ENCODE results near the gene PLEKHM3. TPM values are rescaled to one million over a fixed set of nuclear protein-coding genes. Genes with fewer than 3 reads are reported as not detected.

The PLEKHM3 gene
- total and polyA plus RNA-seq, 8 donors = 14.4 to 17.9 (median 16.0) TPM

- DNase-seq = no peak
- no peak for ATAC-seq
- TF ChIP-seq CTCF (IDR thresholded peaks at IDR 0.05) = no peak
- Histone ChIP-seq H3K4me3 (no peak overlapping the region), H3K36me3 (no peaks in the 10 kb centered on the region), H3K27ac (no peak overlapping the region), H3K27me3 (no peaks in the 10 kb centered on the region), H3K9me3 (no peaks in the 10 kb centered on the region), H3K4me1 (no peaks in the 10 kb centered on the region)
- intact Hi-C loops (cut with DNase I) = loop anchor here in 1 of 2 donors (10.0 kb wide), 1 partner anchor 273 kb away; the partner anchor contains the start of gene FZD5
Measured at GRCh38 chr2:208037564-208038487, 12.5 kb upstream of the PLEKHM3 start.

DNA sequence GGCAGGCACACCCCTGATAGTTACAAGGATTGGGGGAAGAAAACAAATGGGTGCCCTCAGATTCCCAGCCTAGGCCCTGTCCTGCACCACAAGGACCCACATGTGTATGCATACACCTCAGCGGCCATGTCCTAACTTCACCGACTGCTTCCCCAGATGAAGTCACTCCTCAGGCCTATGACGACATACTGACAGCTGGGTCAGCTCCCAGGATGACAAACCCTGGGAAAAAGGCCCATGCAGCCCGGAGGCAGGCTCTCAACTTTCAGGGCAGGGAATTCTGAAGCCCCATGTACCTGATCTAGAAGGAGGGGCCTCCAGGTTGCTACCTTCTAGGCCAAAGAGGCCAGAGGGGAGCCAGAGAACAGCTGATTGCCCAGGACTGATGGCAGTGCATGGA is 11.0 kb upstream of the PLEKHM3 start:
- intact Hi-C loops (cut with DNase I) = loop anchor here in 1 of 2 donors (10.0 kb wide), 1 partner anchor 272 kb away; the partner anchor contains the start of gene FZD5
- Histone ChIP-seq H3K27ac (no peak overlapping the region), H3K36me3 (no peaks in the 10 kb centered on the region), H3K4me1 (peaks cover 0 to 11% of the 10 kb centered on the region in 2 donors), H3K27me3 (no peaks in the 10 kb centered on the region), H3K4me3 (no peak overlapping the region), H3K9me3 (no peaks in the 10 kb centered on the region)
- TF ChIP-seq CTCF (IDR thresholded peaks at IDR 0.05) = no peak
- ATAC-seq (no peak), DNase-seq (no peak)

GRCh38 chr2:208034503-208035140 is 9.3 kb upstream of the PLEKHM3 start:
- Histone ChIP-seq H3K36me3 (no peaks in the 10 kb centered on the region), H3K4me3 (no peak overlapping the region), H3K27ac (no peak overlapping the region), H3K9me3 (no peaks in the 10 kb centered on the region), H3K27me3 (no peaks in the 10 kb centered on the region), H3K4me1 (peaks cover 0 to 19% of the 10 kb centered on the region in 2 donors)
- intact Hi-C loops (cut with DNase I) = loop anchor here in 1 of 2 donors (10.0 kb wide), 1 partner anchor 270 kb away; the partner anchor contains the start of gene FZD5
- TF ChIP-seq CTCF (IDR thresholded peaks at IDR 0.05) = no peak
- ATAC-seq (no peak), DNase-seq (no peak)

- H3K27me3 ChIP-seq = no peaks in the 10 kb centered on the region
- no peak overlapping the region for H3K27ac ChIP-seq
- TF ChIP-seq CTCF (IDR thresholded peaks at IDR 0.05) = peak; percentile 30 to 32
- intact Hi-C loops (cut with DNase I) = loop anchor here in 1 of 2 donors (10.0 kb wide), 1 partner anchor 269 kb away; the partner anchor contains the start of gene FZD5
- peak in 2 of 4 donors; percentile 41 to 50 for DNase-seq
- ATAC-seq = peak; percentile 92
- peaks cover 0 to 19% of the 10 kb centered on the region in 2 donors for H3K4me1 ChIP-seq
- H3K4me3 ChIP-seq = no peak overlapping the region
- H3K9me3 ChIP-seq = no peaks in the 10 kb centered on the region
- no peaks in the 10 kb centered on the region for H3K36me3 ChIP-seq
Measured at GRCh38 chr2:208033701-208034502, 8.6 kb upstream of the PLEKHM3 start.

Measured in left lung (tissue), 10 donors.